ENCODE measurements around the gene TMEM30A. TPM values are rescaled to one million over a fixed set of nuclear protein-coding genes. Genes with fewer than 3 reads are reported as not detected.

Gene TMEM30A
- total RNA-seq, 1 donor from 2014 or later, result 102 TPM

- DNase-seq (ENCODE audit: low spot score), result no peak
Observed at GRCh38 chr6:75263401-75263750, 21.2 kb downstream of the TMEM30A start.

GRCh38 chr6:75262716-75263400 is 21.7 kb downstream of the TMEM30A start:
- DNase-seq (ENCODE audit: low spot score), result no peak

GRCh38 chr6:75261299-75261698 is 23.3 kb downstream of the TMEM30A start:
- DNase-seq (ENCODE audit: low spot score), result no peak

GRCh38 chr6:75257343-75258087 is 27.1 kb downstream of the TMEM30A start:
- no peak for DNase-seq (ENCODE audit: low spot score)

GRCh38 chr6:75250552-75250951 is 34.0 kb downstream of the TMEM30A start:
- no peak for DNase-seq (ENCODE audit: low spot score)

- DNase-seq (ENCODE audit: low spot score), result no peak
Observed at GRCh38 chr6:75249837-75250236, 34.8 kb downstream of the TMEM30A start.

- DNase-seq (ENCODE audit: low spot score), result no peak
Observed at GRCh38 chr6:75246386-75246785, 38.2 kb downstream of the TMEM30A start.

GRCh38 chr6:75244063-75244584 is 40.5 kb downstream of the TMEM30A start:
- no peak for DNase-seq (ENCODE audit: low spot score)

- DNase-seq (ENCODE audit: low spot score), result peak; percentile 93
Observed at GRCh38 chr6:75243333-75244062, 41.1 kb downstream of the TMEM30A start, which contains the start of gene COX7A2. Gene COX7A2, minus strand, starts transcription at chr6:75243801. Its CDS starts 67 bp downstream, at chr6:75243734.

GRCh38 chr6:75236630-75237029 is 48.0 kb downstream of the TMEM30A start:
- no peak for DNase-seq (ENCODE audit: low spot score)

GRCh38 chr6:75235271-75235670 is 49.3 kb downstream of the TMEM30A start:
- DNase-seq (ENCODE audit: low spot score), result no peak

GRCh38 chr6:75234126-75234865 is 50.3 kb downstream of the TMEM30A start:
- DNase-seq (ENCODE audit: low spot score), result no peak

- DNase-seq (ENCODE audit: low spot score), result no peak
Observed at GRCh38 chr6:75233092-75233615, 51.4 kb downstream of the TMEM30A start.

GRCh38 chr6:75230484-75231325 is 53.9 kb downstream of the TMEM30A start:
- DNase-seq (ENCODE audit: low spot score), result no peak

GRCh38 chr6:75224303-75224926 is 60.2 kb downstream of the TMEM30A start:
- no peak for DNase-seq (ENCODE audit: low spot score)

- DNase-seq (ENCODE audit: low spot score), result no peak
Observed at GRCh38 chr6:75223428-75223827, 61.2 kb downstream of the TMEM30A start.

GRCh38 chr6:75222261-75222660 is 62.3 kb downstream of the TMEM30A start:
- no peak for DNase-seq (ENCODE audit: low spot score)

GRCh38 chr6:75221116-75221515 is 63.5 kb downstream of the TMEM30A start:
- no peak for DNase-seq (ENCODE audit: low spot score)

- DNase-seq (ENCODE audit: low spot score), result no peak
Observed at GRCh38 chr6:75220357-75220756, 64.2 kb downstream of the TMEM30A start.

- DNase-seq (ENCODE audit: low spot score), result no peak
Observed at GRCh38 chr6:75219263-75219662, 65.3 kb downstream of the TMEM30A start.
